ENCODE measurements around the gene CCDC93. TPM values are rescaled to one million over a fixed set of nuclear protein-coding genes. Genes with fewer than 3 reads are reported as not detected.
"Not testable (repeated sequence)": the region's sequence is repeated elsewhere in the genome, so short reads cannot be mapped to it uniquely, and the experiment has no call there.

The CCDC93 gene
- total RNA-seq, 1 experiment from 2014 or later: 18.3 TPM

GRCh38 chr2:117942551-117942950 is 71.3 kb downstream of the CCDC93 start:
- no peak for DNase-seq
- Histone ChIP-seq H3K27ac (no peak overlapping the region), H3K9me3 (replicated peaks) (no peaks in the 10 kb centered on the region), H3K4me3 (no peak overlapping the region), H3K4me1 (no peaks in the 10 kb centered on the region), H3K36me3 (peaks cover 10% of the 10 kb centered on the region), H3K27me3 (no peaks in the 10 kb centered on the region)

GRCh38 chr2:117941693-117942092 is 72.2 kb downstream of the CCDC93 start:
- no peak overlapping the region for H3K27ac ChIP-seq
- no peak for DNase-seq

GRCh38 chr2:117940436-117940835 is 73.4 kb downstream of the CCDC93 start:
- no peaks in the 10 kb centered on the region for H3K27me3 ChIP-seq
- no peak overlapping the region for H3K4me3 ChIP-seq
- no peak for DNase-seq
- no peaks in the 10 kb centered on the region for H3K4me1 ChIP-seq
- H3K36me3 ChIP-seq: peaks cover 11% of the 10 kb centered on the region
- H3K9me3 ChIP-seq (replicated peaks): no peaks in the 10 kb centered on the region
- H3K27ac ChIP-seq: no peak overlapping the region

More at GRCh38 chr2:117941693-117942092, 72.2 kb downstream of the CCDC93 start:
- H3K4me1 ChIP-seq: no peaks in the 10 kb centered on the region
- peaks cover 10% of the 10 kb centered on the region for H3K36me3 ChIP-seq
- no peak overlapping the region for H3K4me3 ChIP-seq
- H3K9me3 ChIP-seq (replicated peaks): no peaks in the 10 kb centered on the region
- H3K27me3 ChIP-seq: no peaks in the 10 kb centered on the region

- Histone ChIP-seq H3K36me3 (peaks cover 17% of the 10 kb centered on the region), H3K27me3 (no peaks in the 10 kb centered on the region), H3K9me3 (replicated peaks) (no peaks in the 10 kb centered on the region), H3K4me1 (no peaks in the 10 kb centered on the region), H3K4me3 (no peak overlapping the region), H3K27ac (no peak overlapping the region)
- no peak for DNase-seq
Observed at GRCh38 chr2:117938611-117939010, 75.3 kb downstream of the CCDC93 start.

GRCh38 chr2:117936871-117937428 is 76.9 kb downstream of the CCDC93 start:
- H3K27me3 ChIP-seq: no peaks in the 10 kb centered on the region
- H3K9me3 ChIP-seq (replicated peaks): no peaks in the 10 kb centered on the region
- no peak for DNase-seq
- no peak overlapping the region for H3K4me3 ChIP-seq
- H3K4me1 ChIP-seq: no peaks in the 10 kb centered on the region
- H3K36me3 ChIP-seq: peaks cover 17% of the 10 kb centered on the region
- no peak overlapping the region for H3K27ac ChIP-seq

GRCh38 chr2:117935954-117936353 is 77.9 kb downstream of the CCDC93 start:
- H3K9me3 ChIP-seq (replicated peaks): no peaks in the 10 kb centered on the region
- H3K27ac ChIP-seq: no peak overlapping the region
- H3K27me3 ChIP-seq: no peaks in the 10 kb centered on the region
- H3K4me1 ChIP-seq: no peaks in the 10 kb centered on the region
- no peak overlapping the region for H3K4me3 ChIP-seq
- DNase-seq: no peak
- peaks cover 19% of the 10 kb centered on the region for H3K36me3 ChIP-seq

- Histone ChIP-seq H3K4me1 (no peaks in the 10 kb centered on the region), H3K9me3 (replicated peaks) (no peaks in the 10 kb centered on the region), H3K27ac (no peak overlapping the region), H3K4me3 (no peak overlapping the region), H3K27me3 (no peaks in the 10 kb centered on the region), H3K36me3 (peaks cover 24% of the 10 kb centered on the region)
- no peak for DNase-seq
Observed at GRCh38 chr2:117935456-117935855, 78.4 kb downstream of the CCDC93 start.

- Histone ChIP-seq H3K4me3 (no peak overlapping the region), H3K9me3 (replicated peaks) (no peaks in the 10 kb centered on the region), H3K4me1 (no peaks in the 10 kb centered on the region), H3K27ac (no peak overlapping the region), H3K27me3 (no peaks in the 10 kb centered on the region), H3K36me3 (peaks cover 31% of the 10 kb centered on the region)
- DNase-seq: no peak
Observed at GRCh38 chr2:117933884-117934354, 80.0 kb downstream of the CCDC93 start.

GRCh38 chr2:117931978-117932377 is 81.9 kb downstream of the CCDC93 start:
- H3K4me3 ChIP-seq: no peak overlapping the region
- H3K9me3 ChIP-seq (replicated peaks): no peaks in the 10 kb centered on the region; the same call in 1 of the 2 replicates
- H3K27me3 ChIP-seq: no peaks in the 10 kb centered on the region
- no peak overlapping the region for H3K27ac ChIP-seq
- no peak for DNase-seq
- peaks cover 28% of the 10 kb centered on the region for H3K36me3 ChIP-seq
- H3K4me1 ChIP-seq: no peaks in the 10 kb centered on the region

- Histone ChIP-seq H3K36me3 (peaks cover 28% of the 10 kb centered on the region), H3K27ac (no peak overlapping the region), H3K27me3 (no peaks in the 10 kb centered on the region), H3K9me3 (replicated peaks) (no peaks in the 10 kb centered on the region; the same call in 1 of the 2 replicates), H3K4me1 (no peaks in the 10 kb centered on the region), H3K4me3 (no peak overlapping the region)
- DNase-seq: no peak
Observed at GRCh38 chr2:117931266-117931665, 82.6 kb downstream of the CCDC93 start.

GRCh38 chr2:117930775-117931174 is 83.1 kb downstream of the CCDC93 start:
- Histone ChIP-seq H3K27me3 (no peaks in the 10 kb centered on the region), H3K9me3 (replicated peaks) (no peaks in the 10 kb centered on the region; the same call in 1 of the 2 replicates), H3K4me3 (no peak overlapping the region), H3K4me1 (no peaks in the 10 kb centered on the region), H3K36me3 (peaks cover 28% of the 10 kb centered on the region), H3K27ac (no peak overlapping the region)
- no peak for DNase-seq

GRCh38 chr2:117923471-117923870 is 90.4 kb downstream of the CCDC93 start:
- H3K27ac ChIP-seq: not testable (repeated sequence)

GRCh38 chr2:117921520-117921919 is 92.3 kb downstream of the CCDC93 start:
- Histone ChIP-seq H3K36me3 (peaks cover 16% of the 10 kb centered on the region), H3K27ac (no peak overlapping the region), H3K4me1 (no peaks in the 10 kb centered on the region), H3K27me3 (no peaks in the 10 kb centered on the region), H3K4me3 (no peak overlapping the region), H3K9me3 (replicated peaks) (no peaks in the 10 kb centered on the region)
- DNase-seq: no peak

More at GRCh38 chr2:117923471-117923870, 90.4 kb downstream of the CCDC93 start:
- DNase-seq; H3K27me3 ChIP-seq; H3K4me1 ChIP-seq; H3K9me3 ChIP-seq (replicated peaks); H3K4me3 ChIP-seq: not testable (repeated sequence)
- peaks cover 16% of the 10 kb centered on the region for H3K36me3 ChIP-seq

- H3K9me3 ChIP-seq (replicated peaks): no peaks in the 10 kb centered on the region
- H3K27ac ChIP-seq: no peak overlapping the region
- no peaks in the 10 kb centered on the region for H3K27me3 ChIP-seq
- H3K4me3 ChIP-seq: no peak overlapping the region
- no peaks in the 10 kb centered on the region for H3K4me1 ChIP-seq
- H3K36me3 ChIP-seq: peaks cover 16% of the 10 kb centered on the region
- no peak for DNase-seq
Observed at GRCh38 chr2:117918608-117919007, 95.3 kb downstream of the CCDC93 start.

- no peak for DNase-seq
Observed at GRCh38 chr2:117917223-117917917, 96.5 kb downstream of the CCDC93 start.

More at GRCh38 chr2:117917223-117917917, 96.5 kb downstream of the CCDC93 start:
- Histone ChIP-seq H3K9me3 (replicated peaks) (no peaks in the 10 kb centered on the region), H3K36me3 (peaks cover 16% of the 10 kb centered on the region), H3K4me3 (no peak overlapping the region), H3K4me1 (no peaks in the 10 kb centered on the region), H3K27me3 (no peaks in the 10 kb centered on the region), H3K27ac (no peak overlapping the region)
